Testis (tissue), 2 donors: ENCODE measurements around the gene GIPC1.

Source experiments
- POLR2A ChIP-seq: fragments of 450-650 bp; IDR thresholded peaks from one replicate; pipeline ENCODE4 v1.6.1; 2017; ENCODE audit warnings: antibody characterized with exemption, mild to moderate bottlenecking, moderate library complexity
- TF ChIP-seq, protein P1 (sequence below), 3 experiments: fragments of 450-650 bp in 2 of 3; fragments of 200-600 bp in 1 of 3; sonication (generic) in 1 of 3; IDR thresholded peaks; one replicate each; pipeline ENCODE4 v1.5.1; 2016 to 2019; ENCODE audit warnings: antibody characterized with exemption in 3 of 3, mild to moderate bottlenecking in 2 of 3, moderate library complexity in 1 of 3

DNA sequence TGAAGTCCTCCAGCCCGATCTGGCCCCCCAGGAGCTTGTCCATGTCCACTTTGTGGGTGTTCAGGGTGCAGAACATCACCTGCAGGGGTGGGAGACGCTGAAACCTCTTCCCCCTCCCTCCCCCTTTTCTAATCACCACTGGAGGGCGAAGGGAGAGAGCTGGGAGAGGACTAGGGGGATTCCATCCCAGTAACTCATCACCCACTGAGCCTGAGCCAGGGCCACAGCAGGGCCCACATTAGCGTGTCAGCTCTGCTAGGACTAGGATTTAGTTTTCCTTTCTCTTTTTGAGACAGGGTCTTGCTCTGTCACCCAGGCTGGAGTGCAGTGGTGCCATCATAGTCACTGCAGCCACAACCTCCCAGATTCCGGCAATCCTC is 15.2 kb downstream of the GIPC1 start:
- TF ChIP-seq, protein P1, sequence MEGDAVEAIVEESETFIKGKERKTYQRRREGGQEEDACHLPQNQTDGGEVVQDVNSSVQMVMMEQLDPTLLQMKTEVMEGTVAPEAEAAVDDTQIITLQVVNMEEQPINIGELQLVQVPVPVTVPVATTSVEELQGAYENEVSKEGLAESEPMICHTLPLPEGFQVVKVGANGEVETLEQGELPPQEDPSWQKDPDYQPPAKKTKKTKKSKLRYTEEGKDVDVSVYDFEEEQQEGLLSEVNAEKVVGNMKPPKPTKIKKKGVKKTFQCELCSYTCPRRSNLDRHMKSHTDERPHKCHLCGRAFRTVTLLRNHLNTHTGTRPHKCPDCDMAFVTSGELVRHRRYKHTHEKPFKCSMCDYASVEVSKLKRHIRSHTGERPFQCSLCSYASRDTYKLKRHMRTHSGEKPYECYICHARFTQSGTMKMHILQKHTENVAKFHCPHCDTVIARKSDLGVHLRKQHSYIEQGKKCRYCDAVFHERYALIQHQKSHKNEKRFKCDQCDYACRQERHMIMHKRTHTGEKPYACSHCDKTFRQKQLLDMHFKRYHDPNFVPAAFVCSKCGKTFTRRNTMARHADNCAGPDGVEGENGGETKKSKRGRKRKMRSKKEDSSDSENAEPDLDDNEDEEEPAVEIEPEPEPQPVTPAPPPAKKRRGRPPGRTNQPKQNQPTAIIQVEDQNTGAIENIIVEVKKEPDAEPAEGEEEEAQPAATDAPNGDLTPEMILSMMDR (IDR thresholded peaks at IDR 0.05) = no peak
- TF ChIP-seq POLR2A = no peak
